Stromal cell of bone marrow (primary cell): ENCODE results near the gene C14orf93.
"Not testable (repeated sequence)": the region's sequence is repeated elsewhere in the genome, so short reads cannot be mapped to it uniquely, and the experiment has no call there.

Source experiments
- DNase-seq: peaks from one replicate; pipeline ENCODE4 v3.0.0-alpha.2; 2012; ENCODE audit warnings: low read depth

The C14orf93 gene

GRCh38 chr14:23020143-23021128, 10.5 kb upstream of the C14orf93 start:
- DNase-seq: no peak

DNA sequence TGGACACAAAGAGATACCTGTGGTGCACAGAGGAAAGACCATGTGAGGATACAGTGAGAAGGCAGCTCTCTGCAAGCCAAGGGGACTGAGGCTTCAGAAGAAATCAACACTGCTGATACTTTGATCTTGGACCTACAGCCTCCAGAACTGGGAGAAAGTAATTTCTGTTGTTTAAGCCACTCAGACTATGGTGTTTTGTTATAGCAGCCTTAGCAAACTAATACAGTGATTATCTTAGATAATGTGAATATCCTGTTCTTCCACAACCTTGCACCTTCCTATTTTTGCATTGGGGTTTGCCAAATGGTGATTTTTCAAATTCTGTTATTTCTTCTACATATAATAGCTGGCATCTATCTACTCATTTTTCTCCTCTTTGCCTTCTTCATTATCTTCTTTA, 8.2 kb upstream of the C14orf93 start:
- DNase-seq: no peak

DNA sequence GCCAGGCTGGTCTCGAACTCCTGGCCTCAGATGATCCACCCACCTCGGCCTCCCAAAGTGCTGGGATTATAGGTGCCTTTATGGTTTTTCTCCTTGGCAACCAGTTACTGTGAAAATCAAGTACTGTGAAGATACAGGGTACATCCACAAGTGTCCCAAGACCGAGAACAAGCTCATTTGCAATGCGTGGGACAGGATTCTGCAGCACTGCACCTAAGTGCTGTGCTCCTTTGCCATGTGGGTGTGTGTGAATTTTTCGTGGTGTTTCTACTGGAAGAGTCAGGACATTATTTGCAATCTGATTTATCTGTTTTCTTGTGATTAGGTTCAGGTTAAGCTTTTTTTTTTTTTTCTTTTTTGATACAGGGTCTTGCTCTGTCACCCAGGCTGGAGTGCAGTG, 7.1 kb upstream of the C14orf93 start:
- no peak for DNase-seq

GRCh38 chr14:23015618-23016017, 5.7 kb upstream of the C14orf93 start:
- no peak for DNase-seq

DNA sequence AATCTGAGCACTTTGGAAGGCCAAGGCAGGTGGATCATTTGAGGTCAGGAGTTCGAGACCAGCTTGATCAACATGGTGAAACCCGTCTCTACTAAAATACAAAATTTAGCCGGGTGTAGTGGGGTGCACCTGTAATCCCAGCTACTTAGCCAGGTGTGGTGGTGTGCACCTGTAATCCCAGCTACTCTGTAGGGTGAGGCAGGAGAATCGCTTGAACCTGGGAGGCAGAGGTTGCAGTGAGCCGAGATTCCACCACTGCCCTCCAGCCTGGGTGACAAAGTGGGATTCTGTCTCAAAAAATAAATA, 3.8 kb upstream of the C14orf93 start:
- DNase-seq: not testable (repeated sequence)

DNA sequence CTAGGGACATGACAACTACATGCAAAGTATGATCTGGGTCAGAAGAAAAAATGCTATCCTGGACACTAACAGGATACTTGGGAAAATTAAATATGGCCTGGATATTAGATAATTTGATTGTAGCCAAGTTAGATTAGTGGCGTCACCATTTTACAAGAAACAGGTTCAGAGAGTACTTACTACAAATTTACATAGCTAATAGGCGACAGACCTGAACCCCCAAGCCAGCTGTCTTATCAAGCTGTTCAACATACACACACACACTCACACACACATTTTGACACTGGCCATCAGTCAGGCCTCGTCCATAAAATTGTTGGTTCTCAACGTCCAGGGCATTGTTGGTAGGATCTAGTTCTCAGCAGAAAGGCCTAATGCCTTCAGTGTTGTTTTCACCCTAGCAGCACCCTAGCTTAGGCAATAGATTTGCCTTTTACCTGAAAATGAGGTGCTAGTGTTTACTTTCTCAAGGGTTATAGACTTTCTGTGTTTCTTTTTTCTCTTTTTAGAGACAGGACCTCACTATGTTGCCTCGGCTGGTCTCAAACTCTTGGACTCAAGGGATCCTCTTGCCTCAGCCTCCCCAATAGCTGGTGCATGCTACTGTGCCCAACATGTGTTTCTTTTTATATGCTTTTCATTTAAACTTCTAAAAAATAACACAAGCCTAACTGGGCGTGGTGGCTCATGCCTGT, 3.3 kb upstream of the C14orf93 start:
- DNase-seq: no peak

DNA sequence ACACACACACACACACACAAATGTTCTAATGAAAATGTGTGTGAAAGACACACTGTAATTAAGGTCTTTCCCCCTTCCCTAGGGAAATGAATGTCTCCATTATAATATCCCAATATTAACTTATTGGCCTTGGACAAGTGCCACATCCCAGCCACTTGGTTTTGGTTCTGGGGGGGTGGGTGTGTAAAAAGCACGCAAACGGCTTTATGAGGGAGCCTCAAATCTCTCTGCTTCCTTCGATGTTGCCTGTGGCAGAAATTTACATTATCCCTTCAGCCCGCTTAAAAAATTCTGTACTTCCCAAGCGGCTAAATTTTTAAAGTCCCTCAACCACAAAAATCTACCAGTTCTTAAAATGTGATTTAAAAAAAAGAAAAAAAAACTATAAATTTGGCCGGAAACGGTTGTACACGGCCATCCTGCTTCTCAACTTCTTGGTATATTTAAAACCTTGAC, 432 bp downstream of the C14orf93 start:
- no peak for DNase-seq

DNA sequence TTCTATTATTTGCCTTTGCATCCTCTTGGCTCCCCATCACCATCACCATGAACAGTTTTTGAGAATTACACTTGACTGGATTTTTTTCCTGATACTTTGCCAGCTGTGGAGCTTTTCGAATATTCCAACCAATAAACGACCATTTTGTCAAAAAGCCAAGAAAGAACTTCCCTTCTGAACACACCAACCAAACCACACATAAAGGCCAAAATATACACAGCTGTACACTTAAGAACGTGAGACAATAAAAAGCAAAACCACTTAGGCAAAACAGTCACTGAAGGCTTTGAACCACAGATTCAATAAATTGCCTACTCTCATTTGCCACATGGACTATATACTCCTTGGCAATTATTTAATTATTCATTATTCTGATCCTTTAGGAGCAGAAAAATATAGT, 1.1 kb downstream of the C14orf93 start:
- DNase-seq: no peak

- DNase-seq: peak; percentile 96
Measured at GRCh38 chr14:23006544-23007419, 3.2 kb downstream of the C14orf93 start.

- DNase-seq: no peak
Measured at GRCh38 chr14:23006188-23006534, 3.8 kb downstream of the C14orf93 start.

DNA sequence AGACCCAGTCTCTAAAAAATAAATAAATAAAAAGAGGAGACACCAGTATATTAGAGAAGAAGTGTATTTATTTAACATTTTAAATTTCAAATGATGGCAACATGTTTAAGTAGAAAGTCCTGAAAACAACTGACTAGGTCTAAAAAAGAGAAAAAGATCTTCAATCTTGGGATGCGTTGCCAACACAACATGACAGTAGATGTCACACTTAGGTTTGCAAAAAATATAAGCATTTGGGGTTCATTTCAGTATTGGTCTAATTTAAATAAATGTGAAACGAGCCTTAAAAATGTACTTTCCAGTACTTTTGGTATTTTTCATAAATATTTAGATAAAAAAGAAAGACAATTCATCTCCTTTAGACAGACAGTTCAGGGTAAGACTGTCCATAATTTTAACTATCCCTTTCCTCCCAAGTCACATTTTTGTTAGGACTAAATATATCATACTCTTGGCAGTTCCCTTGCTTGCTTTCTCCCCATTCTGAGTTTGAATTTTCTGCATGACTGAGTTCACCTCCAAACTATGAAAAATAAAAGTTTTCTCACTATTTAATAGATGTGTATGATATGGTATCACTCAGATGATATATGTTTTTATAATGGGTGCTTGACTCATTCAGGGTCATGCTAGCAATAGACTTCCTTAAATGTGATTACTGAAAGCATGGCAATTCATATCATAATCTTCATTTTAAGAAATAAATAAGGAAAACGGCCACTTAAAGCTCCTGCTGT, 4.3 kb downstream of the C14orf93 start:
- DNase-seq: no peak

- not testable (repeated sequence) for DNase-seq
Measured at GRCh38 chr14:23004274-23004673, 5.7 kb downstream of the C14orf93 start.

- DNase-seq: no peak
Measured at GRCh38 chr14:23002592-23002991, 7.4 kb downstream of the C14orf93 start.

DNA sequence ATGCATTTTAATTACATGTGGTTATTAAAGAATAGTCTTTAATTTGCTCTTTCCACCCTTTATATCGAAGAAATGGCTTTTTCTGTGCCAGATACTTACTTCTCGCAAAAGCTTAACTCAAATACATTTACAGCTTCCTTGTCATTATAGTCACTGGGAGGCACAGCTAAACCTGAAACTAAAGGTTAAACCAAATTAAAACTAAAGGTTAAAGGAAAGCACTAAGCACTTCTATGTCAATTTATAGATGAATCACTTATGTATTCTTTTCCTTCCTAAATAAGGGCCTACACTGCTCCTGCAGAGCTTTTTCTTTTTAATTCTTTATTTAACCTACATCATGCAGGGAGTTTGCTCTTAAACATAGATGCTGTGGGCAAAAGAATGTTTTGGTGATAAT, 9.1 kb downstream of the C14orf93 start:
- no peak for DNase-seq

DNA sequence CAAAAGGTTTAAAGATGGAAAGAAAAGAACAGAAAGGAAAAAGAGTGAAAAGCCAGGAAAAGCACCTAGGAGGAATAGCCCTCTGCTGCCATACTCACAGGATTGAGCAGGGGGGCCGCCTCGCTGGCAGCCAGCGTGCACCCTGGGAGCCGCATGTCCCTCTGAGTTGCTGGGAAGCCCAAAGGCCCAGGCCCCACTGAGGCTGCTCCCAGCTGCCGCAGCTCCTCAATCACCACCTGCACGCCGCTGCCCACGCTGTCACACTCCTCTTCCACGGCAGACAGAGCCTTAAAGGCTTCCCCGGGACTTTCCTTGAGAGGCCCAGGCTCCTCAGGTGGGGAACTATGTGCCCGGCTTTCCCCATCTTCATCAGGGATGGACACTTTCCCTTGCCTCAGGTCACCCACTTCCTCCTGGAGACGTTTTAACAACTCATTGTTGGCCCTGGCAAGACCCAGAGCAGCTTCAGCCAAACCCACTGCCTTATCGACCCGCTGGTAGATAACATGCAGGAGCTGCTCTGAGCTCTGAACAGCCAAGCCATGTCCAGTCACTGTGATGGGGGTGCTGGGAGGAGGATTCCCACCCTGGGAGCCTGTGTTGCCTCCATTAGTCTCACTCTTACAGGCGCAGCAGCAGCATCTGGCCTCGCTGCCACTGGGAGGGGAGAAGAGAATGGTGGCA, 11.5 kb downstream of the C14orf93 start:
- DNase-seq: no peak

GRCh38 chr14:22997676-22998323, 12.1 kb downstream of the C14orf93 start:
- DNase-seq: no peak

- DNase-seq: no peak
Measured at GRCh38 chr14:22996768-22997654, 12.9 kb downstream of the C14orf93 start.

DNA sequence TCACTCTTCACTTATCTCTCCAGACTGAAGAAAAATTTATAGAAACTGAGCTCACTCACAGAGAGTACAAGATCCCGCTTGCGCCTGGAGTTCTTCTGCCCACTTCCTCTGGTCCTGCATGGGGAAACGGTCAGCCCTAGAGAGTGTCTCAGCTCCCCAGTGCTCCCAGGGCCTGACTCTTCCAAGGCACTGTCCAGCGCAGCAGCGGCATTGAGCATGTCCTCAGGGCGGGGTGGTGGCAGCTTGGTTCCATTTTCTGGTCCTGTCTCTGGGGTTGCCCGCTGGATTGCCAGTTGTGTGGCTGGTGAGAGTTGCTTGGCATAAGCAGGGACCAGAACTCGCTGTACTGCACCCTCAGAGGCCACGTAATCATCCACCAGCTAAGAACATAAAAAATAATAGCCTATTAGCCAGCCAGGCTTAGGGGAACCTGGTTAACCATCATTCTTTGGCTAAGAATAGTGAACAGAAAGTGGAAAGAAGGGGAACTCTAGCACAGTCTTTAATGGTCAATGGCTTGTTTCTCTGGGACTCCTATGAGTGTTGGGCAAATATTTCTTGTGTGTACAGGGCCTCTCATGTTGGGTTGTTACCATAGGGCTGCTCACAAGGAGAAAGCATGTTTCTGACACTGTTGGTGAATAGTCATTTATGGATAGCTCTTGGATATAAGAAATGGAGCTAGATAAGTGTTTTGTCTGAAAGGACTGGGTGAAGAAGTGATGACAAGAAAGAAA, 13.9 kb downstream of the C14orf93 start:
- no peak for DNase-seq

GRCh38 chr14:22994762-22995275, 15.1 kb downstream of the C14orf93 start:
- no peak for DNase-seq
